Inferior parietal cortex (tissue), 1 donor: ENCODE results near the gene TP53RK.
A peak's percentile ranks its signal among the peaks of the same experiment; 100 is the strongest.

Experiments used
- DNase-seq: peaks from one replicate; pipeline ENCODE4 v3.0.0-alpha.2; 2016; ENCODE audit errors: extremely low spot score

Gene TP53RK

DNA sequence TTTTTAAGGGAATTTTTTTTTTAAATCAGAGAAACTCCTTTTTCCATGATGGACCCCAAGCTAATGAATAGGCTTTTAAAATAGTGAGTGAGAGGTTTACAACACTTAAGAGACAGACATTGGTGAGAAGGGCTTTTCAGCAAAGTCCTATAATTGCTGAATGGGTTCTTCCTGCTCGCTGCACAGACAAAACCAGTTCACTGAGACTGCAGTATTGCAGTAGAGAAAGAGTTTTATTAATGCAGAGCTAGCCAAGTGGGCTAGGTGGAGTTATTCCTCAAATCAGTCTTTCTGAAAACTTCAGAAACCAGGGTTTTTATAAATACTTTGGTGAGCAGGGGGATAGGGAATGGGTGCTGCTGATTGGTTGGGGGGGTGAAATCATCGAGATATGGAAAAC is 17.0 kb upstream of the TP53RK start:
- DNase-seq = no peak

GRCh38 chr20:46705378-46705729 is 16.1 kb upstream of the TP53RK start:
- DNase-seq = no peak

DNA sequence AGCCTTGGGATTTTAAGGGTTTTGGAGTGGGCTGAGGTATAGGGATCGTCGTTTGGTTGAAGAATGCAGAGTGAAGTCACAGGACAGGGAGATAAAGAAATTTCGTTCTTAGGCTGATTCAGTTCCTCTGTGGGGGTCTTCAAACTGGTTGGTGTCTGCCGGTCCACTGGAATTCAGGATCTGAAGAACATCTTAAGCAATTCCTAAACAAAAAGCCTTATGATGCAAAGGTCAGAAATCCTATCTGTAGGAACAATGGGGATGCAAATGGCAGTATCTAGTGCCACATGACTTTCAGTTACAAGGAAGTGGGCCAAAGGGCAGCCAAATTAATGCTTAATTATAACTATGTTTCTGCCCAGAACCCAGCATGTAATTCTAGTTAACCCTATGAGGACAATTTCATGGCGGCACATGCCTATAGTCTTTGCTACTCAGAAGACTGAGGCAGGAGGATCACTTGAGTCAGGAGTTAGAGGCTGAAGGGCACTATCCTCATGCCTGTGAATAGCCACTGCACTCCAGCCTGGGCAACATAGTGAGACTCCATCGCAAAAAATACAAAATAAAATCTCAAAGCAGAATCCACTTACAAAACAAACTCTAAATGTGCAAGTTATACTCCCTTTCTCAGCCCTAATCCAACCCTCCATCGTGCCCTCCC is 15.6 kb upstream of the TP53RK start:
- no peak for DNase-seq

GRCh38 chr20:46703435-46703834 is 14.2 kb upstream of the TP53RK start:
- no peak for DNase-seq

DNA sequence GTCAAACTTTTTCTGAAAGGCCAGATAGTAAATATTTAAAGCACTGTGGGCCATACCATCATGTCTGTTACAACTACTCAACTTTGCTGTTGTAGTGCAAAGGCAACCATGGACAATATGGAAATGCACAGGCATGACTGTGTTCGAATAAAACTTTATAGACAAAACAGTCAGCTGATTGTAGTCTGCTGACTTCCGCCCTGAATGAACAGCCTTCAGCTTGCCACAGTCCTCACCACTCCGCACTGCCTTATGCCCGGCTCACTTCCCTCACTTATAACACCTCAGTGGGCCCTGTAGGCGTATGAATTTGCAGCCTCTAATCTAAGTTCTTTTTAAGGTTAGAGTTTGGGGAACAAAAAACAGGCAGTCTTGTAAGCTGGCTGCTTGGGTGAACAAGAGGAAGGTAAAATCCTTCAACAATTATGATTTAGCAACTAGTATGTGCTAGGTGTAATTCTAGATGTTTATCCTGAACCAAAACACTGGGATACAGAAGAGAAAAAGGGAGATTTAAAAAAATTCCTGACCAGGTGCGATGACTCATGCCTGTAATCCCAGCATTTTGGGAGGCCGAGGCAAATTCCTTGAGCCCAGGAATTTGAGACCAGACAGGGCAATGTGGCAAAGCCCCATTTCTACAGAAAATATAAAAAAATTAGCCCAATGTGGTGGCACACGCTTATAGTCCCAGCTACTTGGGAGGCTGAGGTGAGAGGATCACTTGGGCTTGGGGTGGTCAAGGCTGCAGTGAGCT is 13.4 kb upstream of the TP53RK start:
- DNase-seq = no peak

DNA sequence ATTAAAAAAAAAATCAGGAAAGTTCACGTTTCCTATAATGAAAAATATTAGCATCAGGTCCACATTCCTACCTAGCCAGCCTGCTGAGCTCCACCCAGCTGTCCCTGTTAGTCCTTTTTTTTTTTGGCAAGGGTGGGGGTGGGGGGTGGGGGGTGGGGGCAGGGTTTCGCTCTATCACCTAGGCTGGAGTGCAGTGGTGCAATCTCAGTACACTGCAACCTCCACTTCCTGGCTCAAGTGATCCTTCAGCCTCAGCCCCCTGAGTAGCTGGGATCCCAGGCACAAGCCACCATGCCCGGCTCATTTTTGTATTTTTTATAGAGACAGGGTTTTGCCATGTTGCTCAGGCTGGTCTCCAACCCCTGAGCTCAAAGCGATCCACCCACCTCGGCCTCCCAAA is 12.7 kb upstream of the TP53RK start:
- no peak for DNase-seq

DNA sequence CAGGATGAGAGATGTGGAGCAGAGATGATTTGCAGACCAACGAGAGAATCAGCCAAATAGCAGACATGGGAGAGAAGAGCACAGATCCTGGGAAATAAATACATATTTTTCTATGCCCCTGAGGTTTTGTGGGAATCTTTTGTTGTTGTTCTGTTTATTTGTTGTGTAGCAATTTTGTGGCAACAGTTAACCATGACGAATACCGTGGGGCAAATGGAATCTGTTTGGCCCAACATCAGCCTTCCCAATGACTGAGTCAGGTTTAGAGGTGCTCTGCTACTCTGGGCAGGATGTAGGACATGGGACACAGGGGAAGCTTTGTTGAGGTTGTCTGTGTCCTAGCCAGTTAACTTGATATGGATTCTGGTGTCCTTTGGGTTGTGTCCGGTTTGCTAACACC is 12.3 kb upstream of the TP53RK start:
- DNase-seq = no peak

DNA sequence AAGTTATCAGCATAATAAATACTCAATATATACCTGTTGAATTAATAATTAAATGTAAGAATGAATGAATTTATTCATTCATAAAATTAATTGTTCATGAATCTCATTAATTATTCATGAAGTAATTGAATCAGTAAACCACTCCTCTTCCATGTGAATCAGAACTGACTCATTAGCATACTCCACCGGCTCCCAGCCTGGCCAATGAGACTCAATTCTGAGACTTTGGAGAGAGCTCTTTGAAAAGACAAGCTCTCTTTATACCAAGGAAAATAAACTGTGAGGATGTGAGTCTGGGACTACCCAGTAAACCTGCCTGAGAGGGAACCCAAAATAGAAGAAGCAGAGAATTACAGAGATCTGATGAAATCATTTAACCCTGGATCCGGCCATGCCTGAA is 11.8 kb upstream of the TP53RK start:
- no peak for DNase-seq

- DNase-seq = no peak
Measured at GRCh38 chr20:46700481-46700880, 11.2 kb upstream of the TP53RK start.

DNA sequence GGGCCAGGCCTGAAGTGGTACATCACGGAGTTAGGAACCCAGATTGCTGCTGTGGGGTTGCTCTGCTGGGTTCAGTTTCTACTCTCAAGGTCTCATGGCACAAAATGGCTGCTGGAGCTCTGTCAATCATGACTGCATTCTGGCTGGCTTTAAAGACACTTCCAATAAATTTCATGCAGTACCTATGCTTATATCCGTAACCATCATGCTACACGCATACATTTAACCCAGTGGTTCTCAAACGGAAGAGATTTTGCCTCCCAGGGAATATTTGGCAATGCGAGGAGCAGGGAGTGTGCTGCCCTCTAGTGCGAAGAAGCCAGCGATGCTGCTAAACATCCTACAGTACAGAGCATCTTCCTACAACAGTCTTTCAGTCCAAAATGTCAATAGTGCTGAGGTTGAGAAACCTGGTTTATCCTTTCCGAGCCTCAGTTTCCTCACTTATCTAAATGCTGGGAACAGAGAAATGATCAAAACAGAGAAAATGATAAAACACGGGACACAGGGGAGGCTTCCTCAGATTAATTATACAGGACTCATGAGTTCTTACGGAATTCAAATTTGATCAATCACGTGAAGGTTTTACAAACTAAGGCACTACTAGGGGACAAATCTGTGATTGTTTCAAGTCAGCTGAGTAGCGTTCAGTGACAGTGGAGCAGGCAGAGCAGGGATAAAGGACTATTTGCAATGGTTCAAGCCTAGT is 10.6 kb upstream of the TP53RK start:
- no peak for DNase-seq

DNA sequence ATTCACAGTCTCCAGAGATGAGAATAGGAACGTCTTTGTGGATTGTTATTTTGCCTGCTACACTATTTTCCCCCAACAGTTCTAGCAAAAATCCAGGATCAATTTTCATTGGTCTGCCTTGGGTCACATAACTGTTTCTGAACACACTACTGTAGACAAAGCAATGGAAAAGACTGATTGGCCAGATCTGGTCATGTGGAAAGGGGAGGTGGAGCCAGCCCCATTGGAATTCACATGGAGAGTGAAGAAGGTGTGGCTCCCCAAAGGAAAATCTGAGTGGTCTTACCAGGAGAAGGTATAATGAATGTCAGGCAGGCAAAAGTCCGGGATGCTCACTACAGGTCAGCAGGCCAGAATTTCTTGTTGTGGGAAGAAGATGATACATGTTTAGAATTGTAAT is 9.5 kb upstream of the TP53RK start:
- DNase-seq = no peak

- no peak for DNase-seq
Measured at GRCh38 chr20:46696791-46697279, 7.6 kb upstream of the TP53RK start.

DNA sequence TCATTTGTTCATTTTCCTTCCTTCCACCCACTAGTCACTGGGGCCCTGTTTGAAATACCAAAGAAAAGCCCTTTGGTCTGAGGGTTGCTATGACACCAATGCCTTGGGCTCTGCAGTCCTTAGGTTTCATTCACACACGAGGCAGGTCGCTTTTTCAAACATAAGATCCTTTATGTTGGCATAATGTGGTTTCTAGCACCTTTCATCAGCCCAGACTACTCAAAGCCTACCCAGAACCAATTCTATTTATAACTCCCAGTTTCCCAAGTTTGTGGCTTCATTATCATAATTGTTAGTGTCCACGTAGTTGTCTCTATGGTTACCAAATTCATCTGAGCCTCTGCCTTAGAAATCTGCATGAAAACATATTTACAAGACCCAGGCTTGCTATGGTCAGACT is 6.6 kb upstream of the TP53RK start:
- DNase-seq = peak; percentile 23

GRCh38 chr20:46694484-46694883 is 5.2 kb upstream of the TP53RK start:
- peak; percentile 54 for DNase-seq

DNA sequence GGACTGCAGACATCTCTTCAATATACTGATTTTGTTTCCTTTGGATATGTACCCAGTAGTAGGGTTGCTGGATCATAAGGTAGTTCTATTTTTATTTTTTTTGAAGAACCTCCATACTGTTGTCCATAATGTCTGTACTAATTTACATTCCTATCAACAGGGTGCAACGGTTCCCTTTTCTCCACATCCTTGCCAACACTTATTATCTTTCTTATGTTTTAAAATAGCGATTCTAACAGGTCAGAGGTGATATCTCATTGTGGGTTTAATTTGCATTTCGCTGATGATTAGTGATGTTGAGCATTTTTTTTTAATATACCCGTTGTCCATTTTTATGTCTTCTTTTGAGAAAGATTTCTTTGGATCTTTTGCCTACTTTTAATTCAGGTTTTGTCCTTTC is 2.0 kb upstream of the TP53RK start:
- no peak for DNase-seq

DNA sequence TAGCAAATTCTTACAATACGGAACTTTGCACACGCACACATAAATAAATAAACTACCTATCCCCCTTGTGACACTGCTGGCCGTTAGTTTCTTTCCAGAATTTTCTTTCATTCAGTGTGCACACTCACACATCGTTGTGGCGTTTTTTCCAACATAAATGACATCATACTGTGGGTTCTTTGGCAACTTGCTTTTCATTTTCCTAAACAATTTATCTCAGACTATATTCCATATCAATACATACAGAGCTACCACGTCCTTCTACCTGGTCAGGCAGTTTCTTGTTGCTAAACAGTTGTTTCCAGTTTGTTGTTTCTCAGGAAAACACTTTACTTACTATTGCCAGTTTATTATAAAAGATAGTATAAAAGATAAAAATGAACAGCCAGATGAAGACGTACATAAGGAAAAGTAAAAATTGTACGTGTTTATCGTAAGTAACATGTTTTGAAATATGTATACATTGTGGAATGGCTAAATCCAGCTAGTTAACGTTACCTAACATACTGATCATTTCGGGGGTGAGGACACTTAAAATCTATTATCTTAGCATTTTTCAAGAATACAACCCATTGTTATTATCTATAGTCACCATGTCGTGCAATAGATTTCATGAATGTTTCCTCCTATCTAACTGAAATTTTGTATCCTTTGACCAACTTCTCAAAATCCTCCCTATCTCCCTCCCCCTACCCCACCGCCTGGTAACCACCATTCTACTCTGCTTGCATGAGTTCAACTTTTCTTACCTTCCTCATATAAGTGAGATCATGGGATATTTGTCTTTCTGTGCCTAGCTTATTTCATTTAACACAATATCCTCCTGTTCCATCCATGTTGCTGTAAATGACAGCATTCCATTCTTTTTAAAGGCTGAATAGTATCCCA is 1.2 kb upstream of the TP53RK start:
- peak; percentile 7 for DNase-seq

DNA sequence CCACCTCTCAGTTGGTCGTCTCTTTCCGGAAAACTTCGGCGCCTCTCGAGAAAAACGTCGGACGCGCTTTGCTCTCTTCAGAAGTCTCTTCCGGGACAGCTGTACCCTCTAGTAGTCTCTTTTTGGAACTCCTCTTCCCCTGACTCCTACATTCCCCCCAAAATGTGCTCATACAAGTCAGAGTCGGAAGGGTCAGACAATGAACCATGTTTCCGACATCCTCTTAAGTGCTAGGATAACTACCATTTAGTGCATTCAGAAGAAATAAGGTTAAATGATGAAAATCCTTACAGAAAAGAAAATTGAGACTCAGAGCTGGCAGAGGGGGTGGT is 476 bp upstream of the TP53RK start:
- no peak for DNase-seq

GRCh38 chr20:46688151-46689081 is 828 bp downstream of the TP53RK start:
- peak; percentile 31 for DNase-seq

- DNase-seq = peak; percentile 18
Measured at GRCh38 chr20:46683939-46684750, 5.1 kb downstream of the TP53RK start.

- DNase-seq = no peak
Measured at GRCh38 chr20:46683668-46683938, 5.6 kb downstream of the TP53RK start.
